Measurements from ENCODE around the gene METTL25.
A peak's percentile ranks its signal among the peaks of the same experiment; 100 is the strongest.
"Not testable (repeated sequence)": the region's sequence is repeated elsewhere in the genome, so short reads cannot be mapped to it uniquely, and the experiment has no call there.

Gene METTL25, protein sequence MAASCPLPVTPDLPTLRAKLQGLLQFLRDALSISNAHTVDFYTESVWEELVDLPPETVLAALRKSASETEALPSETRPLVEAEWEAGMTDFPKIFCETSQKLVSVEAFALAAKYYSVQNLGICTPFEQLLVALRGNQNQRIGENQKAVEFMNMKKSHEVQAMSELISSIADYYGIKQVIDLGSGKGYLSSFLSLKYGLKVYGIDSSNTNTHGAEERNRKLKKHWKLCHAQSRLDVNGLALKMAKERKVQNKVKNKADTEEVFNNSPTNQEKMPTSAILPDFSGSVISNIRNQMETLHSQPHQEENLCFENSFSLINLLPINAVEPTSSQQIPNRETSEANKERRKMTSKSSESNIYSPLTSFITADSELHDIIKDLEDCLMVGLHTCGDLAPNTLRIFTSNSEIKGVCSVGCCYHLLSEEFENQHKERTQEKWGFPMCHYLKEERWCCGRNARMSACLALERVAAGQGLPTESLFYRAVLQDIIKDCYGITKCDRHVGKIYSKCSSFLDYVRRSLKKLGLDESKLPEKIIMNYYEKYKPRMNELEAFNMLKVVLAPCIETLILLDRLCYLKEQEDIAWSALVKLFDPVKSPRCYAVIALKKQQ

DNA sequence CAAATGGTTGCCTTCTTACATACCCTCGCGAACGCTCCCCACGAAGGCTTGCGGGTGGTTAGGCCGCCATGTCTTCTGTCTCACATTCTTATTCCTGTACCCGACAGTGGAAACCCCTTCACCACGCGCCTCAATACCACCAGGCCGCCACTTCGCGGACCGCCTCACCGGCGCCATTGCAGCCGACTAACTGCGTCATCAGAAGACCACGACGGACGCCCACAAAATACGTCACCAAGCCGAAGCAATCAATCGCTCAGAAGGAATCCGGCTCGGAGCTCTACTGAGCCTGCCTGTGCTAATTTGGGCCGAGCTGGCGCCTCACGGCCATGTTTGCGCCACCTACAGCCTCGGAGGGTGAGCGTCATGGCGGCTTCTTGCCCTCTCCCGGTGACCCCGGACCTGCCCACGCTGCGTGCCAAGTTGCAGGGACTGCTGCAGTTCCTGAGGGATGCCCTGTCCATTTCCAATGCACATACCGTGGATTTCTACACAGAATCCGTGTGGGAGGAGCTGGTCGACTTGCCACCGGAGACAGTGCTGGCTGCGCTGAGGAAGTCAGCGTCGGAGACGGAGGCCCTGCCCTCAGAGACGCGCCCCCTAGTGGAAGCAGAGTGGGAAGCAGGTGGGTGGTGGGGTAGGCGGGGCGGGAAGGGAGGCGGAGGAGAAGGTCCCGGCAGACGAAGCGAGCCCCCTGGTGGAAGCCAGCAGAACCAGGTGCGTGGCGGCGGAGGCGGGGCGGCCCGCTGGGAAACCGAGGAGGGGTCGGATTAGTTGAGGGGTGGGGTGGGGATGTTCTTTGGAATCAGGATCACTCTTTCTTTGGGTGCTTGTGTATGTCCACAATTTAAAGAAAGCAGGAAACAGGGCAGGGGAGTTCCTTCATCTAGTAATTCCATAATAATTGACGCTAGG is at the start of gene METTL25, which contains the start of gene CCDC59:
Gene METTL25 (plus strand): TSS at position 330 of the 915 bp plus-strand sequence. CDS start 37 bp downstream, at position 367.
Gene CCDC59 (minus strand): TSS at position 188 of the 915 bp plus-strand sequence. CDS start 11 bp downstream, at position 177.
- DNase-seq (ENCODE audit: low read depth in 2 of 2), result peak; percentile 95 to 97

DNA sequence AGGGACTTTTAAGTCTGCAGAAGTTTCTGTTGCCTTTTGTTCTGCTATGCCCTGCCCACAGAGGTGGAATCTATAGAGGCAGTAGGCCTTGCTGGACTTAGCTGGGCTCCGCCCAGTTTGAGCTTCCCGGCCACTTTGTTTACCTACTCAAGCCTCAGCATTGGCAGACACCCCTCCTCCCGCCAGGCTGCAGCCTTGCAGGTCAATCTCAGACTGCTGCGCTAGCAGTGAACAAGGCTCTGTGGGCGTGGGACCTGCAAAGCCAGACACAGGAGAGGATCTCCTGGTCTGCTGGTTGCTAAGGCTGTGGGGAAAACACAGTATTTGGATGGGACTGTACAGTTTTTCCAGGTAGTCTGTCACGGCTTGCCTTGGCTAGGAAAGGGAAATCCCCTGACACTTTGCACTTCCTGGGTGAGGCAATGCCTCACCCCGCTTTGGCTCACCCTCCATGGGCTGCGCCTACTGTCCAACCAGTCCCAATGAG is 43.9 kb upstream of the METTL25 start:
- DNase-seq (ENCODE audit: low read depth in 2 of 2), result no peak

GRCh38 chr12:82319276-82319675 is 39.1 kb upstream of the METTL25 start:
- no peak for DNase-seq (ENCODE audit: low read depth in 2 of 2)

DNA sequence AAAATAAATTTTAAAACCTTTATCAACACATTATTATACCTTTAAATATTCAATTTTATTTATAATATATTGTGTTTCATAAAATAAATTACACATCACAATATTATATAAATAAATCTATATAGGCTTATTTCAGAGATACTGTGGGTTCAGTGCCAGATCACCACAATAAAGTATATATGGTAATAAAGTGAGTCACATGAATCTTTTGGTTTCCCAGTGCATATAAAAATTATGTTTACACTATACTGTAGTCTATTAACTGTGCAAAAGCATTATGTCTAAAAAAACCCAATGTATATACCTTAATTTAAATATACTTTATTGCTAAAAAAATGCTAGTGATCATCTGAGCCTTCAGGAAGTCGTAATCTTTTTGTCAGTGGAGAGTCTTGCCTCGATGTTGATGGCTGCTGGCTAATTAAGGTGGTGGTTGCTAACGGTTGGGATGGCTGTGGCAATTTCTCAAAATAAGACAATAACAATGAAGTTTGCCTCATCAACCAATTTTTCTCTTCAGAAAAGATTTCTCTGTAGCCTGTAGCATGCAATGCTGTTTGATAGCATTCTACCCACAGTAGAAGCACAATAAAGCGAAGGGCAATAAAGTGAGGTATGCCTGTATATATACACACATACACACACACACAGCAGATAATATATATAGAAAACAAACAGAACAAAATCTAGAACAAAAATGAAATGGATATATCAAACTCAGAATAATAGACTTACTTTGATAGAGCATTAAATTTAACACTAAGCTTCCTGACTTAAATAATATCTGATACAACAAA is 32.6 kb upstream of the METTL25 start:
- no peak for DNase-seq (ENCODE audit: low read depth in 2 of 2)

GRCh38 chr12:82326905-82327503 is 31.3 kb upstream of the METTL25 start:
- DNase-seq (ENCODE audit: low read depth in 2 of 2), result no peak

- DNase-seq (ENCODE audit: low read depth in 2 of 2), result no peak
Observed at GRCh38 chr12:82327861-82328260, 30.5 kb upstream of the METTL25 start.

- no peak for DNase-seq (ENCODE audit: low read depth in 2 of 2)
Observed at GRCh38 chr12:82329508-82329907, 28.8 kb upstream of the METTL25 start.

GRCh38 chr12:82350161-82350560 is 8.2 kb upstream of the METTL25 start:
- DNase-seq (ENCODE audit: low read depth in 2 of 2), result no peak

DNA sequence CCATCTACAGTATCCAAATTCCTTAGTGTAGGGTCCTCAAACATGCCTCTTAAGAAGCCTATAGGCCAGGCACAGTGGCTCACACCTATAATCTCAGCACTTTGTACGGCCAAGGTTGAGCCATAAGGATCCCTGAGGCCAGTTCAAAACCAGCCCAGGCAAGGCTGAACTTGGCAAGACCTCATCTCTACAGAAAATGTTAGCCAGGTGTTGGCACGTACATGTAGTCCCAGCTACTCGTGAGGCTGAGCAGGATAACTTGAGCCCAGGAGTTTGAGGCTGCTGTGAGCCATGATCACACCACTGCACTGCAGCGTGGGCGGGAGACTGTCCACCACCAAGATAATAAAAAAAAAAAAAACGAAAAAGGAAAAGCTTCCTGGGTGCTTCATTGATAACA is 6.9 kb upstream of the METTL25 start:
- no peak for DNase-seq (ENCODE audit: low read depth in 2 of 2)

GRCh38 chr12:82357340-82357739 is 989 bp upstream of the METTL25 start:
- no peak for DNase-seq (ENCODE audit: low read depth in 2 of 2)

DNA sequence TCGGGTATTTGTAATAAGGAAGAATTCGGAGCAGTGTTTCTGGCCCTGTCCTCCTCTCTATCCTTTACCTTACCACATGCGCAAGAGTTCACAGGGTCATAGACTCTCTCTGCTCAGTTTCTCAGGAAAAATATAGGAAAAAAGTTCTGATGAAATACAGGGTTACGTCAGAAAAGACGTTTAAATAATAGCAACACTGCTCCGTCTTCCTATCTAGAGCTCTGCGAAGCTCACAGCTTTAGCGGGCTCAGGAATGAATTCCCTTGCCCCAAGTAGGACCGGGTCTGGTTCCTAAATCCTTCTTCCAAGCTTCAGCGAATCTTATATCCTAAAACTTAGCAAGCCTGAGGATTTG is 507 bp upstream of the METTL25 start:
- no peak for DNase-seq (ENCODE audit: low read depth in 2 of 2)

DNA sequence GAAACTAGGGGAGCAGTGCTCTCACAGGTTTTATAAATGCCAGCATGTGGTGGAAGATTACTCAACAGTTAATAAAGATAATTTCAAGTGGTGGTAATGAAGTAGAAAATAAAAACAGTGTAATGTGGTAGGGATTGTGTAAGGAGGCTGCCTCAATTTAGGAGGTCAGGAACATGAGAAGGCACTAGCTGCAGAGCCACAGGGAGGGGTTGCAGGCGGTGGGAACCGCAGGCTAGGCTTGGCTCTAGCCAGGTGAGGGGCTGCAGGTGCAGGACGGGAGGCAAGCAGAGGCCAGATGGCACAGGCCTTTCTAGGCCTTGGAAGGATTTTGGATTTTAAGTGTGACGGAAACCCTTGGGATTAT is 768 bp downstream of the METTL25 start:
- DNase-seq (ENCODE audit: low read depth in 2 of 2), result no peak

DNA sequence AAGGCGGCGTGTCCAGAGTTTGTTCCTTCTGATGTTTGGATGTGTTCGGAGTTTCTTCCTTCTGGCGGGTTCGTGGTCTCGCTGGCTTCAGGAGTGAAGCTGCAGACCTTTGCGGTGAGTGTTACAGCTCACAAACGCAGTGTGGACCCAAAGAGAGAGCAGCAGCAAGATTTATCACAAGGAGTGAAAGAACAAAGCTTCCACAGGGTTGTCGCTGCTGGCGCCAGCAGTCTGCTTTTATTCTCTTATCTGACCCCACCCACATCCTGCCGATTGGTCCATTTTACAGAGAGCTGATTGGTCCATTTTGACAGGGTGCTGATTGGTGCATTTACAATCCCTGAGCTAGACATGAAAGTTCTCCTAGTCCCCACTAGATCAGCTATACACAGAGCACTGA is 2.5 kb downstream of the METTL25 start:
- DNase-seq (ENCODE audit: low read depth in 2 of 2), result not testable (repeated sequence)

- DNase-seq (ENCODE audit: low read depth in 2 of 2), result no peak
Observed at GRCh38 chr12:82361461-82361915, 3.2 kb downstream of the METTL25 start.

- DNase-seq (ENCODE audit: low read depth in 2 of 2), result no peak
Observed at GRCh38 chr12:82363990-82364389, 5.7 kb downstream of the METTL25 start.

GRCh38 chr12:82366197-82366596 is 7.9 kb downstream of the METTL25 start:
- DNase-seq (ENCODE audit: low read depth in 2 of 2), result no peak

GRCh38 chr12:82375201-82375600 is 16.9 kb downstream of the METTL25 start:
- no peak for DNase-seq (ENCODE audit: low read depth in 2 of 2)

GRCh38 chr12:82378997-82379396 is 20.7 kb downstream of the METTL25 start:
- DNase-seq (ENCODE audit: low read depth in 2 of 2), result no peak

DNA sequence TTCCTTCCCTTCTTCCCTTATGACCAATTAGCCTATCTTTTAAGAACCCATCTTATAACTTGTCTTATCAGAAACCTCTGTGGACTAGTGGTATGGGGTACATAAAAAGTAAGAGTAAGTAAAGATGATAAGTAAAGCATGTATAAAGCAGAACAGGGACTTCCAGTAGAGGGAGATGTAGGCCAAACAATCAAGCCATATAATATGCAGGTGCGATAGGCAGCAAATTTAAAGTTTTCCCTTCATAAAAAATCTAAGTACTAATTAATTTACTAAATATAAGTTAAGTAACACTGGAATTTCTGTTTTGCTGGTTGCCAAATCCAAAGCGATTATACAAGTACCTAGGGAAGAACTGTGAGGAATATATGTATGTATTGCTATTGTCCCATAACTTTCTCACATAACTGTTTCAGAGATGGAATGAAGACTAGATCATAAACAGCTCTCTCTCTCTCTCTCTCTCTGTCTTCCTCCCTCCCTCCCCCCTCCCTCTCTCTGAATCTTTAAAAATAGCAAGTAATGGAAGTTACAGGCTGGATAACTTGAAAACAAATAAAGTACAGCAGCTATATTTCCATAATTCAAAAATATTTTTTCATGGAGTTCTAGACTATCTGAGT is 25.7 kb downstream of the METTL25 start:
- no peak for DNase-seq (ENCODE audit: low read depth in 2 of 2)

DNA sequence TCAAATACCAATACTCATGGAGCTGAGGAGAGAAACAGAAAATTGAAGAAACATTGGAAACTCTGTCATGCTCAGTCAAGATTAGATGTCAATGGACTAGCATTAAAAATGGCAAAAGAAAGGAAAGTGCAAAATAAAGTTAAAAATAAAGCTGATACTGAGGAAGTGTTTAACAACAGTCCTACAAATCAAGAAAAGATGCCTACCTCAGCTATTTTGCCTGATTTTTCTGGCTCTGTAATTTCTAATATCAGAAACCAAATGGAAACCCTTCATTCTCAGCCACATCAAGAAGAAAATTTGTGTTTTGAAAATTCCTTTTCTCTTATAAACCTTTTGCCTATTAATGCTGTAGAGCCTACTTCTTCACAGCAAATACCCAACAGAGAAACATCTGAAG is 40.5 kb downstream of the METTL25 start:
- no peak for DNase-seq (ENCODE audit: low read depth in 2 of 2)

Measured in stimulated activated CD4-positive, alpha-beta T cell treated with anti-CD3 and anti-CD28 coated beads, Interleukin-1b, Interleukin-23, amount 100 ng/mL, for 1 hour (primary cell).